ENCODE results near the gene DNAI1.

Gene DNAI1

GRCh38 chr9:34502891-34503290, 44.3 kb downstream of the DNAI1 start:
- Histone ChIP-seq H3K9me3 (ENCODE audit: low read length) (no peaks in the 10 kb centered on the region), H3F3A (ENCODE audit: insufficient read depth, low read length) (no peaks in the 10 kb centered on the region), H3K27me3 (ENCODE audit: insufficient read depth, low read length) (no peaks in the 10 kb centered on the region), H2AFZ (ENCODE audit: low read length) (no peak overlapping the region), H3K9me2 (ENCODE audit: low read depth, low read length) (no peaks in the 10 kb centered on the region), H3K4me2 (ENCODE audit: low read length) (no peak overlapping the region), H3K9ac (ENCODE audit: low read length) (no peak overlapping the region), H3K27ac (ENCODE audit: low read depth, low read length, poor library complexity, severe bottlenecking) (no peak overlapping the region), H3K36me3 (ENCODE audit: insufficient read depth, low read length) (no peaks in the 10 kb centered on the region), H3K4me3 (ENCODE audit: low read depth, low read length, poor library complexity, severe bottlenecking) (no peak overlapping the region), H3K4me1 (ENCODE audit: insufficient read depth, low read length, severe bottlenecking) (no peaks in the 10 kb centered on the region), H3K79me2 (ENCODE audit: insufficient read depth, low read length) (no peaks in the 10 kb centered on the region), H4K20me1 (ENCODE audit: insufficient read depth, low read length) (no peaks in the 10 kb centered on the region)
- TF ChIP-seq EZH2 (IDR thresholded peaks at IDR 0.05; ENCODE audit: borderline replicate concordance, low read length) (no peak), CTCF (IDR thresholded peaks at IDR 0.05; ENCODE audit: low read length) (no peak)

- H3K9me2 ChIP-seq (ENCODE audit: low read depth, low read length) = no peaks in the 10 kb centered on the region
- H2AFZ ChIP-seq (ENCODE audit: low read length) = no peak overlapping the region
- H3K9ac ChIP-seq (ENCODE audit: low read length) = no peak overlapping the region
- TF ChIP-seq CTCF (IDR thresholded peaks at IDR 0.05; ENCODE audit: low read length) = no peak
- TF ChIP-seq EZH2 (IDR thresholded peaks at IDR 0.05; ENCODE audit: borderline replicate concordance, low read length) = no peak
- H3K27ac ChIP-seq (ENCODE audit: low read depth, low read length, poor library complexity, severe bottlenecking) = no peak overlapping the region
- H3K9me3 ChIP-seq (ENCODE audit: low read length) = no peaks in the 10 kb centered on the region
- no peaks in the 10 kb centered on the region for H3K79me2 ChIP-seq (ENCODE audit: insufficient read depth, low read length)
- no peaks in the 10 kb centered on the region for H3K36me3 ChIP-seq (ENCODE audit: insufficient read depth, low read length)
- H3K4me3 ChIP-seq (ENCODE audit: low read depth, low read length, poor library complexity, severe bottlenecking) = no peak overlapping the region
- no peaks in the 10 kb centered on the region for H4K20me1 ChIP-seq (ENCODE audit: insufficient read depth, low read length)
- H3K4me2 ChIP-seq (ENCODE audit: low read length) = no peak overlapping the region
- no peaks in the 10 kb centered on the region for H3F3A ChIP-seq (ENCODE audit: insufficient read depth, low read length)
- H3K4me1 ChIP-seq (ENCODE audit: insufficient read depth, low read length, severe bottlenecking) = no peaks in the 10 kb centered on the region
- no peaks in the 10 kb centered on the region for H3K27me3 ChIP-seq (ENCODE audit: insufficient read depth, low read length)
Measured at GRCh38 chr9:34503406-34503805, 44.8 kb downstream of the DNAI1 start.

GRCh38 chr9:34505370-34506120, 46.9 kb downstream of the DNAI1 start:
- Histone ChIP-seq H3K79me2 (ENCODE audit: insufficient read depth, low read length) (no peaks in the 10 kb centered on the region), H4K20me1 (ENCODE audit: insufficient read depth, low read length) (no peaks in the 10 kb centered on the region), H3K9me3 (ENCODE audit: low read length) (no peaks in the 10 kb centered on the region), H3K9me2 (ENCODE audit: low read depth, low read length) (no peaks in the 10 kb centered on the region), H2AFZ (ENCODE audit: low read length) (no peak overlapping the region), H3K27me3 (ENCODE audit: insufficient read depth, low read length) (no peaks in the 10 kb centered on the region), H3K4me2 (ENCODE audit: low read length) (no peak overlapping the region), H3F3A (ENCODE audit: insufficient read depth, low read length) (no peaks in the 10 kb centered on the region), H3K4me3 (ENCODE audit: low read depth, low read length, poor library complexity, severe bottlenecking) (no peak overlapping the region), H3K27ac (ENCODE audit: low read depth, low read length, poor library complexity, severe bottlenecking) (no peak overlapping the region), H3K9ac (ENCODE audit: low read length) (no peak overlapping the region), H3K4me1 (ENCODE audit: insufficient read depth, low read length, severe bottlenecking) (no peaks in the 10 kb centered on the region), H3K36me3 (ENCODE audit: insufficient read depth, low read length) (no peaks in the 10 kb centered on the region)
- no peak for TF ChIP-seq CTCF (IDR thresholded peaks at IDR 0.05; ENCODE audit: low read length)
- no peak for TF ChIP-seq EZH2 (IDR thresholded peaks at IDR 0.05; ENCODE audit: borderline replicate concordance, low read length)

Data from OCI-LY1 (cell line).